ENCODE data around the gene NEDD9. TPM values are rescaled to one million over a fixed set of nuclear protein-coding genes. Genes with fewer than 3 reads are reported as not detected.

Gene NEDD9
- total RNA-seq, 1 donor: 29.8 TPM

- no peak overlapping the region for H3K4me3 ChIP-seq (ENCODE audit: low read depth, low read length)
- TF ChIP-seq CTCF (IDR thresholded peaks at IDR 0.05; ENCODE audit: insufficient read depth, low read depth, low read length): no peak
- peak; percentile 73 for DNase-seq (ENCODE audit: low read depth)
Observed at GRCh38 chr6:11224252-11224965, 8.1 kb downstream of the NEDD9 start.

- no peak for DNase-seq (ENCODE audit: low read depth)
- H3K4me3 ChIP-seq (ENCODE audit: low read depth, low read length): no peak overlapping the region
- no peak for TF ChIP-seq CTCF (IDR thresholded peaks at IDR 0.05; ENCODE audit: insufficient read depth, low read depth, low read length)
Observed at GRCh38 chr6:11223286-11223864, 9.1 kb downstream of the NEDD9 start.

GRCh38 chr6:11222385-11223277, 9.8 kb downstream of the NEDD9 start:
- no peak overlapping the region for H3K4me3 ChIP-seq (ENCODE audit: low read depth, low read length)
- no peak for TF ChIP-seq CTCF (IDR thresholded peaks at IDR 0.05; ENCODE audit: insufficient read depth, low read depth, low read length)
- no peak for DNase-seq (ENCODE audit: low read depth)

GRCh38 chr6:11221623-11222384, 10.7 kb downstream of the NEDD9 start:
- TF ChIP-seq CTCF (IDR thresholded peaks at IDR 0.05; ENCODE audit: insufficient read depth, low read depth, low read length): no peak
- DNase-seq (ENCODE audit: low read depth): no peak
- H3K4me3 ChIP-seq (ENCODE audit: low read depth, low read length): no peak overlapping the region

- TF ChIP-seq CTCF (IDR thresholded peaks at IDR 0.05; ENCODE audit: insufficient read depth, low read depth, low read length): no peak
Observed at GRCh38 chr6:11219400-11219834, 13.1 kb downstream of the NEDD9 start.

More at GRCh38 chr6:11219400-11219834, 13.1 kb downstream of the NEDD9 start:
- no peak for DNase-seq (ENCODE audit: low read depth)
- no peak overlapping the region for H3K4me3 ChIP-seq (ENCODE audit: low read depth, low read length)
